ENCODE measurements around the gene LRFN4. TPM values are rescaled to one million over a fixed set of nuclear protein-coding genes. Genes with fewer than 3 reads are reported as not detected.

Gene LRFN4
- total RNA-seq, 1 donor from 2014 or later, result 21.7 TPM

GRCh38 chr11:66889960-66890359, 33.1 kb downstream of the LRFN4 start:
- DNase-seq, result peak; percentile 38

GRCh38 chr11:66891851-66892660, 35.2 kb downstream of the LRFN4 start:
- peak; percentile 35 for DNase-seq

- DNase-seq, result no peak
These were observed 36.0 kb downstream of the LRFN4 start for GRCh38 chr11:66892911-66893310.

GRCh38 chr11:66894141-66894540, 37.3 kb downstream of the LRFN4 start:
- DNase-seq, result peak; percentile 74

- DNase-seq, result no peak
These were observed 45.1 kb downstream of the LRFN4 start for GRCh38 chr11:66901964-66902390.

GRCh38 chr11:66902486-66903177, 45.8 kb downstream of the LRFN4 start:
- DNase-seq, result no peak

- no peak for DNase-seq
These were observed 47.2 kb downstream of the LRFN4 start for GRCh38 chr11:66904055-66904454.

- no peak for DNase-seq
These were observed 47.7 kb downstream of the LRFN4 start for GRCh38 chr11:66904561-66904960.

- no peak for DNase-seq
These were observed 48.2 kb downstream of the LRFN4 start for GRCh38 chr11:66904981-66905521.

GRCh38 chr11:66905631-66906030, 48.8 kb downstream of the LRFN4 start:
- DNase-seq, result no peak

- peak; percentile 61 for DNase-seq
These were observed 49.3 kb downstream of the LRFN4 start for GRCh38 chr11:66906061-66906733.

- DNase-seq, result no peak
These were observed 51.1 kb downstream of the LRFN4 start for GRCh38 chr11:66907751-66908630.

- DNase-seq, result no peak
These were observed 52.3 kb downstream of the LRFN4 start for GRCh38 chr11:66909181-66909580.

GRCh38 chr11:66910016-66910415, 53.2 kb downstream of the LRFN4 start:
- no peak for DNase-seq

Other genes with a start within 250 kb of the LRFN4 start
- 31.6 TPM for gene RBM14, start 240.4 kb upstream of the LRFN4 start, total RNA-seq
- 137 TPM for gene RBM4, start 218.4 kb upstream of the LRFN4 start, total RNA-seq
- 25.4 TPM for gene RBM4B, start 179.2 kb upstream of the LRFN4 start, total RNA-seq
- 20.9 TPM for gene SPTBN2, start 127.8 kb upstream of the LRFN4 start, total RNA-seq
- 14.7 TPM for gene RCE1, start 13.6 kb upstream of the LRFN4 start, total RNA-seq
- gene PC, start 101.3 kb downstream of the LRFN4 start, total RNA-seq, result 24.4 TPM
- not detected for gene C11orf86, start 118.2 kb downstream of the LRFN4 start, total RNA-seq
- 0.41 TPM for gene SYT12, start 166.1 kb downstream of the LRFN4 start, total RNA-seq
- 14.4 TPM for gene RHOD, start 199.8 kb downstream of the LRFN4 start, total RNA-seq